ENCODE measurements around the gene TMEM273. TPM values are rescaled to one million over a fixed set of nuclear protein-coding genes. Genes with fewer than 3 reads are reported as not detected.

TMEM273 gene
- total RNA-seq = 2.1 TPM

GRCh38 chr10:49187950-49188761 is at the start of gene TMEM273:
Gene TMEM273 (minus strand): TSS chr10:49188391. CDS start chr10:49188336, 55 bp downstream.

GRCh38 chr10:49133706-49134248 is 54.4 kb downstream of the TMEM273 start, which contains the start of gene FAM170B:
Gene FAM170B (minus strand): TSS chr10:49134021. CDS start chr10:49133918, 103 bp downstream.

GRCh38 chr10:49115015-49115795 is 73.0 kb downstream of the TMEM273 start, which contains the start of gene VSTM4:
Gene VSTM4 (minus strand): TSS chr10:49115522. CDS start chr10:49115485, 37 bp downstream.

Other genes starting within 250 kb of the TMEM273 start
- gene LRRC18, start 248.6 kb downstream of the TMEM273 start, total RNA-seq = 0.23 TPM
- 7.8 TPM for gene VSTM4, start 72.9 kb downstream of the TMEM273 start, total RNA-seq
- not detected for gene FAM170B, start 54.4 kb downstream of the TMEM273 start, total RNA-seq
- gene C10orf71, start 110.8 kb upstream of the TMEM273 start, total RNA-seq = not detected
- gene DRGX, start 207.7 kb upstream of the TMEM273 start, total RNA-seq = 0.23 TPM